ENCODE data around the gene TANGO6. TPM values are rescaled to one million over a fixed set of nuclear protein-coding genes. Genes with fewer than 3 reads are reported as not detected.
"Not testable (repeated sequence)": the region's sequence is repeated elsewhere in the genome, so short reads cannot be mapped to it uniquely, and the experiment has no call there.

The TANGO6 gene
- total RNA-seq, 2 donors from 2014 or later: 6.4 to 10.9 TPM

DNA sequence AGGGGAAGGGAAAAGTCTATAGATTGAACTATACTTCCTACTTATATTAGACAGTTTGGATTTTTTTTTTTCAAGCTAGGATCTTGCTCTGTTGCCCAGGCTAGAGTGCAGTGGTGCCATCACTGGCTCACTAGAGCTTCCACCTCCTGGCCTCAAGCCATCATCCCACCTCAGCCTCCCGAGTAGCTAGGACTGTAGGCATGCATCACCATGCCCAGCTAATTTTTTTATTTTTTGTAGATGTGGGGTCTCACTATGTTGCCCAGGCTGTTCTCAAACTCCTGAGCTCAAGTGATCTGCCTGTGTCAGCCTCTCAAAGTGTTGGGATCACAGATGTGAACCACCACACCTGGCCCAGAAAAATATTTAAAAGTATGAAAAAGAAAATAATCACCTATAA lies 141.1 kb downstream of the TANGO6 start:
- Histone ChIP-seq H3K36me3 (no peaks in the 10 kb centered on the region), H3K27me3 (no peaks in the 10 kb centered on the region), H3K27ac (no peak overlapping the region), H3K4me1 (no peaks in the 10 kb centered on the region), H3K4me3 (no peak overlapping the region), H3K9me3 (no peaks in the 10 kb centered on the region)
- TF ChIP-seq, protein P1, sequence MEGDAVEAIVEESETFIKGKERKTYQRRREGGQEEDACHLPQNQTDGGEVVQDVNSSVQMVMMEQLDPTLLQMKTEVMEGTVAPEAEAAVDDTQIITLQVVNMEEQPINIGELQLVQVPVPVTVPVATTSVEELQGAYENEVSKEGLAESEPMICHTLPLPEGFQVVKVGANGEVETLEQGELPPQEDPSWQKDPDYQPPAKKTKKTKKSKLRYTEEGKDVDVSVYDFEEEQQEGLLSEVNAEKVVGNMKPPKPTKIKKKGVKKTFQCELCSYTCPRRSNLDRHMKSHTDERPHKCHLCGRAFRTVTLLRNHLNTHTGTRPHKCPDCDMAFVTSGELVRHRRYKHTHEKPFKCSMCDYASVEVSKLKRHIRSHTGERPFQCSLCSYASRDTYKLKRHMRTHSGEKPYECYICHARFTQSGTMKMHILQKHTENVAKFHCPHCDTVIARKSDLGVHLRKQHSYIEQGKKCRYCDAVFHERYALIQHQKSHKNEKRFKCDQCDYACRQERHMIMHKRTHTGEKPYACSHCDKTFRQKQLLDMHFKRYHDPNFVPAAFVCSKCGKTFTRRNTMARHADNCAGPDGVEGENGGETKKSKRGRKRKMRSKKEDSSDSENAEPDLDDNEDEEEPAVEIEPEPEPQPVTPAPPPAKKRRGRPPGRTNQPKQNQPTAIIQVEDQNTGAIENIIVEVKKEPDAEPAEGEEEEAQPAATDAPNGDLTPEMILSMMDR (IDR thresholded peaks at IDR 0.05): no peak
- no peak for DNase-seq (ENCODE audit: low spot score)

DNA sequence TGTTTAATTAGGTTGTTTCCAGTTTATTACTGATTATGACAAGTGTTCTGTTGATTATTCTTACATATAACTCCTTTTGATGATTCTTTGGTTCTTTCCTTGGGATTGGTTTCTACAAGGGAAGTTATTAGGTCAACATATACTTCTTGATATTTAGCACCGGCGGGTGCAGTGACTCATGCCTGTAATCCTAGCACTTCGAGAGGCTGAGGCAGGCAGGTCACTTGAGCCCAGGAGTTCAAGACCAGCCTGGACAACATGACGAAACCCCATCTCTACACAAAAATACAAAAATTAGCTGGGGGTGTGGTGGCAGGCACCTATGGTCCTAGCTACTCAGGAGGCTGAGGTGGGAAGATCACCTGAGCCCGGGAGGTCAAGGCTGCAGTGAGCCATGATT lies 141.9 kb downstream of the TANGO6 start:
- no peaks in the 10 kb centered on the region for H3K27me3 ChIP-seq
- no peaks in the 10 kb centered on the region for H3K9me3 ChIP-seq
- no peaks in the 10 kb centered on the region for H3K36me3 ChIP-seq
- H3K4me3 ChIP-seq: no peak overlapping the region
- DNase-seq (ENCODE audit: low spot score): no peak
- TF ChIP-seq, protein P1 (IDR thresholded peaks at IDR 0.05): no peak
- no peaks in the 10 kb centered on the region for H3K4me1 ChIP-seq
- H3K27ac ChIP-seq: no peak overlapping the region

DNA sequence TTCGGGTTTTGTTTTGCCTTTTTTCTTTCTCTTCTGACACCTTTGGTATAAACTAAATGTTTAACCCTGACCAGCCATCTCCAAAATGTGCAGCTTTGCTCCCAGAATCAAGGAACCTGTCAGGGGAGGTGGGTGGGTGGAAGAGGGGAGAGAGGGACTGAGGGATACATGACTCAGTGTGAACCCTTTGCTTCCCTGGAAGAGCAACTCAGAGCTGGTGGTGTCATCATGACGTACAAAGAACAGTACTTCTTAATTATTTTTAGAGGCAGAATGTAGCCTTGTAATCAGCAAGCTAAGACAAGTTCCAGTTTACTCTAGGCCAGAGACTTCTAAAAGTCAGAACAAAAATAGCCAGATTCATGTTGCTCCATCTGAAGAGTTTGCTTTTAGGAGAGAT lies 142.5 kb downstream of the TANGO6 start:
- H3K27me3 ChIP-seq: no peaks in the 10 kb centered on the region
- no peaks in the 10 kb centered on the region for H3K4me1 ChIP-seq
- H3K9me3 ChIP-seq: no peaks in the 10 kb centered on the region
- no peak for DNase-seq (ENCODE audit: low spot score)
- no peak overlapping the region for H3K4me3 ChIP-seq
- TF ChIP-seq, protein P1 (IDR thresholded peaks at IDR 0.05): no peak
- H3K27ac ChIP-seq: no peak overlapping the region
- H3K36me3 ChIP-seq: no peaks in the 10 kb centered on the region

DNA sequence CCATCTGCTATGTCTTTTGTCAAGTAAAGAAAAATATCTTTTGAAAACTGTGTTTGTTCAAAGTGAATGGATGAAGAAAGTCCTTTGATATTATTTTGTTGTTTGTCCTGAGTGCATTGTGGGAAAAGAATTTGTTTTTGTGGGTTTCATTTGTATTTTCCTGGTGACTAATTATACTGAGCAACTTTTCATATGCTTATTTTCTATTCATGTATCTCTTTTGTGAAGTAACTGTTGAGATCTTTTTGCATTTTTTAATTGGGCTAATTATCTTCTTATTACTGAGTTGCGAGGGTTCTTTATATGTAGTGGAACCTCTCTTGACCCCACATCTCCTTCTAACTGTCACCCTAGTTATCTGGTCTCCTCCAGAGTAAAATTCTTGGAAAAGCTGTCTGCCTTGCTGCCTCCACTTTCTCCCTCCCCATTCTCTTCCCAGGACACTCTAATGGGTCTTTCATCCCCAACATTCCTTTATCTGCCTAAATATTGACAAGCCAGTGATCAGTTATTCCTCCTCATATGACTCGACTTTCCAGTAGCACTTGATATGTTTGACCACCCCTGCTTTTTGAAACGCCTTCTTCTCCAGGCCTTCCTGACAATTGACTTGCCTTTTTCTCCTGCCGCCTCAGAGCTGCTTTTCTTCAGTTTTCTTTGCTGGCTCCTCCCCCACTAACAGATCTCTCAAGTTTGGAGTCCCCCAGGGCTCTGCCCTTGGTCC lies 144.6 kb downstream of the TANGO6 start:
- H3K36me3 ChIP-seq: no peaks in the 10 kb centered on the region
- TF ChIP-seq, protein P1 (IDR thresholded peaks at IDR 0.05): no peak
- no peak for DNase-seq (ENCODE audit: low spot score)
- H3K9me3 ChIP-seq: no peaks in the 10 kb centered on the region
- no peaks in the 10 kb centered on the region for H3K27me3 ChIP-seq
- H3K4me3 ChIP-seq: no peak overlapping the region
- H3K4me1 ChIP-seq: no peaks in the 10 kb centered on the region
- H3K27ac ChIP-seq: no peak overlapping the region

DNA sequence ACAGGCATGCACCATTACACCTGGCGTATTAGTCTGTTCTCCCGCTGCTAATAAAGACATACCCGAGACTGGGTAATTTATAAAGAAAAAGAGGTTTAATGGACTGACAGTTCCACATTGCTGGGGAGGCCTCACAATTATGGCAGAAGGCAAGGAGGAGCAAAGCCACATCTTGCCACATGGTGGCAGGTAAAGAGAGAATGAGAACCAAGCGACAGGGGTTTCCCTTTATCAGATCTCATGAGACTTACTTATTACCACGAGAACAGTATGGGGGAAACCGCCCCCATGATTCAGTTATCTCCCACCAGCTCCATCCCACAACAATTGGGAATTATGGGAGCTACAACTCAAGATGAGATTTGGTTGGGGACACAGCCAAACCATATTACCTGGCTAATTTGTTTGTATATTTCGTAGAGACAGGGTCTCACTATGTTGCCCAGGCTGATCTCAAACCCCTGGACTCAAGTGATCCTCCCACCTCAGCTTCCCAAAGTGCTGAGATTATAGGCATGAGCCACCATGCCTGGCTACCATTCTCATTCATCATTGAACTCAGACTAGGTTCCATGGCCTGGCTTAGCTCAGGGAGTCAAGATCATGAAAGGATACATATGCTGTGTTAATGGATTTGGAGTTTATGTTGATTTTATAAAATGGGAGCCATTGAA lies 147.0 kb downstream of the TANGO6 start:
- H3K27me3 ChIP-seq; H3K9me3 ChIP-seq; DNase-seq (ENCODE audit: low spot score); H3K4me3 ChIP-seq; H3K27ac ChIP-seq; H3K36me3 ChIP-seq; H3K4me1 ChIP-seq: not testable (repeated sequence)

DNA sequence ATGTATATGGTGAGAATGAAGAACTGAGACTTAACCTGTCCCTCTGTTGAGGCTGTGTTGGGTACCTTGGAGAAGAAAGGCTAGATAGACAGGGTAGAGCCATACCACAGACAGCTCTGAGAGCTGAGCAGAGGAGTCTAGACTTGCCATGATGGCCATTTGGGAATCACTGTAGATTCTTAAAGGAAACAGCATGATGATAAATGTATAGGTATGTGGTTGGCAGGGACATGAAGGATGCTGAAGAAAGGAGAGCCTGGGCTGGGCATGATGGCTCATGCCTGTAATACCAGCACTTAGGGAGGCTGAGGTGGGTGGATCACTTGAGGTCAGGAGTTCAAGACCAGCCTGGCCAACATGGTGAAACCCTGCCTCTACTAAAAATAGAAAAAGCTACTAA lies 147.7 kb downstream of the TANGO6 start:
- TF ChIP-seq, protein P1 (IDR thresholded peaks at IDR 0.05): no peak

More for the DNA sequence above, 147.7 kb downstream of the TANGO6 start:
- DNase-seq (ENCODE audit: low spot score): no peak
- H3K36me3 ChIP-seq: no peaks in the 10 kb centered on the region
- no peaks in the 10 kb centered on the region for H3K4me1 ChIP-seq
- no peak overlapping the region for H3K27ac ChIP-seq
- no peaks in the 10 kb centered on the region for H3K9me3 ChIP-seq
- H3K27me3 ChIP-seq: no peaks in the 10 kb centered on the region
- no peak overlapping the region for H3K4me3 ChIP-seq

Measured in right atrium auricular region (tissue), 2 donors.